OCI-LY7 (cell line): ENCODE results near the gene P3H2.

Source experiments
- EZH2phosphoT487 ChIP-seq: fragments of 200-600 bp; sonication (generic); IDR thresholded peaks from 2 replicates; pipeline ENCODE4 v1.6.1; 2018; ENCODE audit warnings: low read depth, borderline replicate concordance, mild to moderate bottlenecking, mixed run types, antibody characterized with exemption, low read length, moderate library complexity, mixed read lengths
- TF ChIP-seq, protein P1 (sequence below): fragments of 200-600 bp; sonication (generic); conservative IDR thresholded peaks from 2 replicates; pipeline ENCODE4 v1.5.1; 2014; ENCODE audit warnings: mild to moderate bottlenecking, antibody characterized with exemption, low read length, moderate library complexity, mixed read lengths

DNA sequence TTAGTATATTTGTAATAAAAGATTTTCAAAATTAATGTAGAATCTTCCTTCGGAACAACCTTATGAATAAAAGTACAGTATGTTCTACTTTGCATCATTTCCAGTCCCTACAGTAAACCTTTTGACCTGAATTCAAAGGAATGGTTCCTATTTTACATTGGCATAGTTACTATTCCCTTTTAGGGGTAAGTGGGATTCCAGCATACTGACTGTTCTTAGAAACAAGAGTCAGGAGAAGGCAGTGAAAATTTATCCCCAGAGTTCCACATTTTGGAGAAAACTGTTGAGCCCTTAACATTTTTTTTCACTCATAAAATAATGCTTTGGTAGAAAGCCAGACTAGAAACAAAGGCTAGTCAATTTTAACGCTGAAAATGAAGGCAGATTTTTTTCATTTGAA, 78.1 kb downstream of the P3H2 start:
- TF ChIP-seq, protein P1, sequence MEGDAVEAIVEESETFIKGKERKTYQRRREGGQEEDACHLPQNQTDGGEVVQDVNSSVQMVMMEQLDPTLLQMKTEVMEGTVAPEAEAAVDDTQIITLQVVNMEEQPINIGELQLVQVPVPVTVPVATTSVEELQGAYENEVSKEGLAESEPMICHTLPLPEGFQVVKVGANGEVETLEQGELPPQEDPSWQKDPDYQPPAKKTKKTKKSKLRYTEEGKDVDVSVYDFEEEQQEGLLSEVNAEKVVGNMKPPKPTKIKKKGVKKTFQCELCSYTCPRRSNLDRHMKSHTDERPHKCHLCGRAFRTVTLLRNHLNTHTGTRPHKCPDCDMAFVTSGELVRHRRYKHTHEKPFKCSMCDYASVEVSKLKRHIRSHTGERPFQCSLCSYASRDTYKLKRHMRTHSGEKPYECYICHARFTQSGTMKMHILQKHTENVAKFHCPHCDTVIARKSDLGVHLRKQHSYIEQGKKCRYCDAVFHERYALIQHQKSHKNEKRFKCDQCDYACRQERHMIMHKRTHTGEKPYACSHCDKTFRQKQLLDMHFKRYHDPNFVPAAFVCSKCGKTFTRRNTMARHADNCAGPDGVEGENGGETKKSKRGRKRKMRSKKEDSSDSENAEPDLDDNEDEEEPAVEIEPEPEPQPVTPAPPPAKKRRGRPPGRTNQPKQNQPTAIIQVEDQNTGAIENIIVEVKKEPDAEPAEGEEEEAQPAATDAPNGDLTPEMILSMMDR, result no peak
- no peak for TF ChIP-seq EZH2phosphoT487
